ENCODE data around the gene ERICH6B. TPM values are rescaled to one million over a fixed set of nuclear protein-coding genes. Genes with fewer than 3 reads are reported as not detected.

ERICH6B gene
- polyA plus RNA-seq, 3 donors: not detected

DNA sequence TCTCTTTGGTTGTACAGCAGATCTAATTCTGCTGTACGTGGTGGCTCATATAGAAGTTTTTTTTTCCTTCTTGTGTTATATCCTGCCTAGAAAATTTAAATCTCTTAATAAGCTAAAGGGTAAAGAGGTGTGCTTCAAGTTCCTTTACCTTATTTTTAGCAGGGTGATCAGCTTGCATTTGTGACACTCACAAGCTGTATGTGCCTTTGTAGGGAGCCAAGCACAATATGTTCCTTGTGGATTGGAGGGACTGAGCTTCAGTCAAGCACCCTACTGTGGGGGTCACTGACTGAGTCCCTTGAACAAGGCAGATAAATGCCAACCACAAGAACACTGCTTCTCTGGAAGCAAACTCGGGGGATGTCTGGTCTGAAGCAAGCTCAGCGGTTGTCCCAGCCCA, 12.6 kb upstream of the ERICH6B start:
- H3K4me3 Mint-ChIP-seq: no peak overlapping the region
- H3K4me1 Mint-ChIP-seq: peaks cover 2% of the 10 kb centered on the region

GRCh38 chr13:45627656-45628055, 12.1 kb upstream of the ERICH6B start:
- Histone ChIP-seq H3K27ac (ENCODE audit: low read depth in 1 of 2, low read length in 2 of 2) (no peak overlapping the region), H3K36me3 (replicated peaks in 1 of 2; ENCODE audit: control insufficient read depth in 1 of 2, insufficient read depth in 2 of 2, low read length in 2 of 2) (no peaks in the 10 kb centered on the region), H3K9me3 (replicated peaks in 1 of 2; ENCODE audit: control insufficient read depth in 1 of 2, insufficient read depth in 1 of 2, low read length in 2 of 2) (no peaks in the 10 kb centered on the region), H4K20me1 (ENCODE audit: insufficient read depth, low read length) (no peaks in the 10 kb centered on the region), H3K4me1 (ENCODE audit: control insufficient read depth in 1 of 2, insufficient read depth in 2 of 2, low read length in 2 of 2) (no peaks in the 10 kb centered on the region), H3K4me3 (replicated peaks in 1 of 3; ENCODE audit: low read depth in 2 of 3, low read length in 3 of 3) (no peak overlapping the region), H3K27me3 (ENCODE audit: control insufficient read depth in 2 of 2, insufficient read depth in 2 of 2, low read length in 2 of 2) (no peaks in the 10 kb centered on the region), H3K9ac (ENCODE audit: insufficient read depth, low read length, poor library complexity, severe bottlenecking) (no peak overlapping the region), H3K79me2 (ENCODE audit: insufficient read depth, low read length) (no peaks in the 10 kb centered on the region), H3K4me2 (replicated peaks; ENCODE audit: extremely low read depth, low read length, poor library complexity, severe bottlenecking) (no peak overlapping the region), H2AFZ (ENCODE audit: insufficient read depth, low read depth, low read length, poor library complexity, severe bottlenecking) (no peak overlapping the region)
- peaks cover 0 to 6% (median 2%) of the 10 kb centered on the region in 3 donors for H3K27me3 Mint-ChIP-seq (ENCODE audit: low read depth in 3 of 3)
- no peak for DNase-seq
- TF ChIP-seq CTCF (IDR thresholded peaks at IDR 0.05): no peak
- no peak overlapping the region for H3K27ac Mint-ChIP-seq
- no peak overlapping the region for H3K4me3 Mint-ChIP-seq
- H3K4me1 Mint-ChIP-seq: peaks cover 2% of the 10 kb centered on the region
- no peaks in the 10 kb centered on the region for H3K36me3 Mint-ChIP-seq
- intact Hi-C loops (cut with micrococcal nuclease): loop anchor here in 1 of 2 donors (10.0 kb wide), 1 partner anchor 87 kb away; no protein-coding TSS in a partner anchor
- no CpG with 5 or more reads among the region's 1 CpG for WGBS (ENCODE audit: insufficient coverage)
- H3K9me3 Mint-ChIP-seq: no peaks in the 10 kb centered on the region

More for the DNA sequence above, 12.6 kb upstream of the ERICH6B start:
- no peaks in the 10 kb centered on the region for H4K20me1 ChIP-seq (ENCODE audit: insufficient read depth, low read length)
- H3K79me2 ChIP-seq (ENCODE audit: insufficient read depth, low read length): no peaks in the 10 kb centered on the region
- intact Hi-C loops (cut with micrococcal nuclease): loop anchor here in 1 of 2 donors (10.0 kb wide), 1 partner anchor 87 kb away; no protein-coding TSS in a partner anchor
- no peak overlapping the region for H2AFZ ChIP-seq (ENCODE audit: insufficient read depth, low read depth, low read length, poor library complexity, severe bottlenecking)
- TF ChIP-seq CTCF (IDR thresholded peaks at IDR 0.05): no peak
- H3K4me3 ChIP-seq (replicated peaks in 1 of 3; ENCODE audit: low read depth in 2 of 3, low read length in 3 of 3): no peak overlapping the region
- no peaks in the 10 kb centered on the region for H3K27me3 ChIP-seq (ENCODE audit: control insufficient read depth in 2 of 2, insufficient read depth in 2 of 2, low read length in 2 of 2)
- H3K27me3 Mint-ChIP-seq (ENCODE audit: low read depth in 3 of 3): peaks cover 0 to 4% (median 2%) of the 10 kb centered on the region in 3 donors
- no peak for DNase-seq
- no peaks in the 10 kb centered on the region for H3K36me3 ChIP-seq (replicated peaks in 1 of 2; ENCODE audit: control insufficient read depth in 1 of 2, insufficient read depth in 2 of 2, low read length in 2 of 2)
- H3K4me1 ChIP-seq (ENCODE audit: control insufficient read depth in 1 of 2, insufficient read depth in 2 of 2, low read length in 2 of 2): no peaks in the 10 kb centered on the region
- H3K4me2 ChIP-seq (replicated peaks; ENCODE audit: extremely low read depth, low read length, poor library complexity, severe bottlenecking): no peak overlapping the region
- WGBS (ENCODE audit: insufficient coverage): 95% methylated on average over 2 of the region's 3 CpGs
- H3K27ac Mint-ChIP-seq: no peak overlapping the region
- no peak overlapping the region for H3K27ac ChIP-seq (ENCODE audit: low read depth in 1 of 2, low read length in 2 of 2)
- H3K36me3 Mint-ChIP-seq: no peaks in the 10 kb centered on the region
- H3K9me3 ChIP-seq (replicated peaks in 1 of 2; ENCODE audit: control insufficient read depth in 1 of 2, insufficient read depth in 1 of 2, low read length in 2 of 2): no peaks in the 10 kb centered on the region
- H3K9me3 Mint-ChIP-seq: no peaks in the 10 kb centered on the region
- H3K9ac ChIP-seq (ENCODE audit: insufficient read depth, low read length, poor library complexity, severe bottlenecking): no peak overlapping the region
